ENCODE data around the gene B3GNT2.
A peak's percentile ranks its signal among the peaks of the same experiment; 100 is the strongest.

The B3GNT2 gene

GRCh38 chr2:62216616-62217015, 20.7 kb downstream of the B3GNT2 start:
- Histone ChIP-seq H3K36me3 (replicated peaks in 1 of 2; ENCODE audit: control insufficient read depth in 2 of 2, insufficient read depth in 2 of 2, low read length in 2 of 2) (no peaks in the 10 kb centered on the region), H3K4me2 (ENCODE audit: insufficient read depth, low read length, poor library complexity, severe bottlenecking) (no peak overlapping the region), H2AFZ (ENCODE audit: low read length) (no peak overlapping the region), H2BK15ac (ENCODE audit: low read length) (no peak overlapping the region), H3K18ac (ENCODE audit: low read length) (no peak overlapping the region), H3K9me3 (replicated peaks in 1 of 2; ENCODE audit: control insufficient read depth in 2 of 2, insufficient read depth in 1 of 2, low read depth in 1 of 2, low read length in 2 of 2) (peaks cover 3 to 9% of the 10 kb centered on the region in 2 donors), H4K91ac (ENCODE audit: low read depth, low read length, poor library complexity) (no peak overlapping the region), H3K4me1 (ENCODE audit: control insufficient read depth in 2 of 2, insufficient read depth in 1 of 2, low read depth in 1 of 2, low read length in 2 of 2) (peaks cover 0 to 4% of the 10 kb centered on the region in 2 donors), H2AK5ac (ENCODE audit: low read depth, low read length) (no peak overlapping the region), H2BK120ac (ENCODE audit: low read depth, low read length) (no peak overlapping the region), H3K4ac (ENCODE audit: low read length) (no peak overlapping the region), H3K23ac (ENCODE audit: low read depth, low read length, poor library complexity) (no peak overlapping the region), H3K14ac (ENCODE audit: low read length) (no peak overlapping the region), H3K27ac (replicated peaks; ENCODE audit: low read length) (no peak overlapping the region), H3K27me3 (ENCODE audit: control insufficient read depth in 3 of 3, insufficient read depth in 3 of 3, low read depth in 1 of 3, low read length in 3 of 3) (no peaks in the 10 kb centered on the region), H3K4me3 (ENCODE audit: low read length in 2 of 2) (no peak overlapping the region), H2BK5ac (ENCODE audit: low read length) (no peak overlapping the region), H3K79me1 (ENCODE audit: low read depth, low read length) (peaks cover 7% of the 10 kb centered on the region), H2BK12ac (ENCODE audit: low read length) (no peak overlapping the region), H4K8ac (ENCODE audit: low read depth, low read length) (no peak overlapping the region), H3K9ac (ENCODE audit: low read depth, low read length, poor library complexity) (no peak overlapping the region)
- no CpG with 5 or more reads among the region's 8 CpGs for WGBS, 2 donors (ENCODE audit: extremely low coverage in 2 of 2, insufficient read length in 2 of 2, insufficient replicate concordance in 1 of 2)
- no peak for DNase-seq (ENCODE audit: low spot score)

- H3K36me3 ChIP-seq (replicated peaks in 1 of 2; ENCODE audit: control insufficient read depth in 2 of 2, insufficient read depth in 2 of 2, low read length in 2 of 2) = no peaks in the 10 kb centered on the region
- no peak overlapping the region for H3K4ac ChIP-seq (ENCODE audit: low read length)
Observed at GRCh38 chr2:62217421-62217820, 21.5 kb downstream of the B3GNT2 start.

GRCh38 chr2:62217970-62218369, 22.1 kb downstream of the B3GNT2 start:
- Histone ChIP-seq H4K91ac (ENCODE audit: low read depth, low read length, poor library complexity) (no peak overlapping the region), H3K4ac (ENCODE audit: low read length) (no peak overlapping the region), H3K23ac (ENCODE audit: low read depth, low read length, poor library complexity) (no peak overlapping the region), H2BK12ac (ENCODE audit: low read length) (no peak overlapping the region), H2BK120ac (ENCODE audit: low read depth, low read length) (no peak overlapping the region), H3K27me3 (ENCODE audit: control insufficient read depth in 3 of 3, insufficient read depth in 3 of 3, low read depth in 1 of 3, low read length in 3 of 3) (no peaks in the 10 kb centered on the region), H3K27ac (replicated peaks; ENCODE audit: low read length) (no peak overlapping the region), H3K79me1 (ENCODE audit: low read depth, low read length) (peaks cover 2% of the 10 kb centered on the region), H3K4me2 (ENCODE audit: insufficient read depth, low read length, poor library complexity, severe bottlenecking) (no peak overlapping the region), H4K8ac (ENCODE audit: low read depth, low read length) (no peak overlapping the region), H3K9me3 (replicated peaks in 1 of 2; ENCODE audit: control insufficient read depth in 2 of 2, insufficient read depth in 1 of 2, low read depth in 1 of 2, low read length in 2 of 2) (peaks cover 0 to 2% of the 10 kb centered on the region in 2 donors), H2AK5ac (ENCODE audit: low read depth, low read length) (no peak overlapping the region), H3K36me3 (replicated peaks in 1 of 2; ENCODE audit: control insufficient read depth in 2 of 2, insufficient read depth in 2 of 2, low read length in 2 of 2) (peaks cover 4 to 5% of the 10 kb centered on the region in 2 donors), H2AFZ (ENCODE audit: low read length) (no peak overlapping the region), H3K4me1 (ENCODE audit: control insufficient read depth in 2 of 2, insufficient read depth in 1 of 2, low read depth in 1 of 2, low read length in 2 of 2) (peaks cover 0 to 2% of the 10 kb centered on the region in 2 donors), H2BK5ac (ENCODE audit: low read length) (no peak overlapping the region), H3K18ac (ENCODE audit: low read length) (no peak overlapping the region), H2BK15ac (ENCODE audit: low read length) (no peak overlapping the region), H3K9ac (ENCODE audit: low read depth, low read length, poor library complexity) (no peak overlapping the region), H3K14ac (ENCODE audit: low read length) (no peak overlapping the region), H3K4me3 (ENCODE audit: low read length in 2 of 2) (no peak overlapping the region)
- WGBS, 2 donors (ENCODE audit: extremely low coverage in 2 of 2, insufficient read length in 2 of 2, insufficient replicate concordance in 1 of 2) = no CpG with 5 or more reads among the region's 5 CpGs
- DNase-seq (ENCODE audit: low spot score) = no peak

More at GRCh38 chr2:62217421-62217820, 21.5 kb downstream of the B3GNT2 start:
- Histone ChIP-seq H3K4me2 (ENCODE audit: insufficient read depth, low read length, poor library complexity, severe bottlenecking) (no peak overlapping the region), H3K4me3 (ENCODE audit: low read length in 2 of 2) (no peak overlapping the region), H3K4me1 (ENCODE audit: control insufficient read depth in 2 of 2, insufficient read depth in 1 of 2, low read depth in 1 of 2, low read length in 2 of 2) (peaks cover 0 to 2% of the 10 kb centered on the region in 2 donors), H2BK12ac (ENCODE audit: low read length) (no peak overlapping the region), H3K9ac (ENCODE audit: low read depth, low read length, poor library complexity) (no peak overlapping the region), H4K8ac (ENCODE audit: low read depth, low read length) (no peak overlapping the region), H3K9me3 (replicated peaks in 1 of 2; ENCODE audit: control insufficient read depth in 2 of 2, insufficient read depth in 1 of 2, low read depth in 1 of 2, low read length in 2 of 2) (peaks cover 0 to 2% of the 10 kb centered on the region in 2 donors), H2AK5ac (ENCODE audit: low read depth, low read length) (no peak overlapping the region), H3K23ac (ENCODE audit: low read depth, low read length, poor library complexity) (peak overlapping the region; percentile 15), H2BK120ac (ENCODE audit: low read depth, low read length) (no peak overlapping the region), H3K18ac (ENCODE audit: low read length) (no peak overlapping the region), H2BK5ac (ENCODE audit: low read length) (no peak overlapping the region), H2BK15ac (ENCODE audit: low read length) (no peak overlapping the region), H2AFZ (ENCODE audit: low read length) (no peak overlapping the region), H3K79me1 (ENCODE audit: low read depth, low read length) (peaks cover 3% of the 10 kb centered on the region), H4K91ac (ENCODE audit: low read depth, low read length, poor library complexity) (no peak overlapping the region), H3K27me3 (ENCODE audit: control insufficient read depth in 3 of 3, insufficient read depth in 3 of 3, low read depth in 1 of 3, low read length in 3 of 3) (no peaks in the 10 kb centered on the region), H3K27ac (replicated peaks; ENCODE audit: low read length) (no peak overlapping the region), H3K14ac (ENCODE audit: low read length) (no peak overlapping the region)
- WGBS, 2 donors (ENCODE audit: extremely low coverage in 2 of 2, insufficient read length in 2 of 2, insufficient replicate concordance in 1 of 2) = no CpG with 5 or more reads among the region's 10 CpGs
- no peak for DNase-seq (ENCODE audit: low spot score)

GRCh38 chr2:62219407-62220159, 23.7 kb downstream of the B3GNT2 start:
- Histone ChIP-seq H3K14ac (ENCODE audit: low read length) (no peak overlapping the region), H3K9me3 (replicated peaks in 1 of 2; ENCODE audit: control insufficient read depth in 2 of 2, insufficient read depth in 1 of 2, low read depth in 1 of 2, low read length in 2 of 2) (peaks cover 0 to 2% of the 10 kb centered on the region in 2 donors)

More at GRCh38 chr2:62219407-62220159, 23.7 kb downstream of the B3GNT2 start:
- Histone ChIP-seq H3K4me2 (ENCODE audit: insufficient read depth, low read length, poor library complexity, severe bottlenecking) (no peak overlapping the region), H2BK12ac (ENCODE audit: low read length) (no peak overlapping the region), H2AK5ac (ENCODE audit: low read depth, low read length) (no peak overlapping the region), H3K27me3 (ENCODE audit: control insufficient read depth in 3 of 3, insufficient read depth in 3 of 3, low read depth in 1 of 3, low read length in 3 of 3) (no peaks in the 10 kb centered on the region), H3K9ac (ENCODE audit: low read depth, low read length, poor library complexity) (no peak overlapping the region), H2BK120ac (ENCODE audit: low read depth, low read length) (no peak overlapping the region), H3K27ac (replicated peaks; ENCODE audit: low read length) (no peak overlapping the region), H2BK15ac (ENCODE audit: low read length) (no peak overlapping the region), H3K4me3 (ENCODE audit: low read length in 2 of 2) (no peak overlapping the region), H3K4ac (ENCODE audit: low read length) (no peak overlapping the region), H3K79me1 (ENCODE audit: low read depth, low read length) (peaks cover under 1% of the 10 kb centered on the region), H3K18ac (ENCODE audit: low read length) (no peak overlapping the region), H4K91ac (ENCODE audit: low read depth, low read length, poor library complexity) (no peak overlapping the region), H3K4me1 (ENCODE audit: control insufficient read depth in 2 of 2, insufficient read depth in 1 of 2, low read depth in 1 of 2, low read length in 2 of 2) (peaks cover 0 to 2% of the 10 kb centered on the region in 2 donors), H3K23ac (ENCODE audit: low read depth, low read length, poor library complexity) (no peak overlapping the region), H3K36me3 (replicated peaks in 1 of 2; ENCODE audit: control insufficient read depth in 2 of 2, insufficient read depth in 2 of 2, low read length in 2 of 2) (peaks cover 5 to 6% of the 10 kb centered on the region in 2 donors), H2BK5ac (ENCODE audit: low read length) (no peak overlapping the region), H2AFZ (ENCODE audit: low read length) (no peak overlapping the region), H4K8ac (ENCODE audit: low read depth, low read length) (no peak overlapping the region)
- WGBS, 2 donors (ENCODE audit: extremely low coverage in 2 of 2, insufficient read length in 2 of 2, insufficient replicate concordance in 1 of 2) = no CpG with 5 or more reads among the region's 4 CpGs
- DNase-seq (ENCODE audit: low spot score) = no peak
